GM12878 (cell line): Measurements from ENCODE around the gene TTF2. TPM values are rescaled to one million over a fixed set of nuclear protein-coding genes. Genes with fewer than 3 reads are reported as not detected.

Source experiments
- CREM ChIP-seq: IDR thresholded peaks from 2 replicates; pipeline ENCODE4 v1.6.1; 2014; ENCODE audit warnings: antibody characterized with exemption, low read depth
- HDGF ChIP-seq: fragments of 450-650 bp; IDR thresholded peaks from 2 replicates; pipeline ENCODE4 v1.6.1; 2016; ENCODE audit warnings: antibody characterized with exemption
- MTA2 ChIP-seq: fragments of 450-650 bp; IDR thresholded peaks from 2 replicates; pipeline ENCODE4 v1.6.1; 2016; ENCODE audit warnings: low read depth, mild to moderate bottlenecking, moderate library complexity
- PAX8 ChIP-seq: fragments of 450-650 bp; IDR thresholded peaks from 2 replicates; pipeline ENCODE4 v1.6.1; 2017; ENCODE audit warnings: mild to moderate bottlenecking, moderate library complexity
- PBX3 ChIP-seq: IDR thresholded peaks from 2 replicates; pipeline ENCODE4 v1.6.1; 2011; ENCODE audit warnings: mild to moderate bottlenecking, low read depth, low read length, moderate library complexity; ENCODE audit not compliant: insufficient replicate concordance
- SUZ12 ChIP-seq: fragments of 200-600 bp; sonication (generic); IDR thresholded peaks from one replicate; pipeline ENCODE4 v1.6.1; 2018; ENCODE audit warnings: antibody characterized with exemption, mild to moderate bottlenecking; ENCODE audit not compliant: unreplicated experiment
- YY1 ChIP-seq: IDR thresholded peaks from 2 replicates; pipeline ENCODE4 v1.6.1; 2011; ENCODE audit warnings: low read depth, mild to moderate bottlenecking, low read length
- ZBTB4 ChIP-seq: fragments of 450-650 bp; formaldehyde crosslinking; IDR thresholded peaks from 2 replicates; pipeline ENCODE4 v1.4.0; 2022; ENCODE audit warnings: mild to moderate bottlenecking, moderate library complexity
- polyA plus RNA-seq, 11 experiments: library from polyadenylated mRNA; depleted of rRNA in 4 of 11; unstranded in 6 of 11; stranded (reverse) in 5 of 11; fragments of >200 nt; fragmentation: Nextera tagmentation in 4 of 11; fragmentation: Illumina TruSeq in 1 of 11; extraction: Ambion mirVana in 4 of 11; extraction: Trizol in 1 of 11; gene quantifications; 1 replicate in 1 of 11; 2 replicates in 10 of 11; pipeline versions ENCODE4 v1.2.1 to v1.2.3, GENCODE V29; 2011 to 2016; ENCODE audit warnings: inconsistent platforms in 2 of 11, missing spikeins in 2 of 11, low read depth in 1 of 11
- total RNA-seq, 4 experiments: library from RNA; depleted of rRNA in 3 of 4; stranded (reverse); fragments of >200 nt in 3 of 4; fragmentation: Illumina TruSeq in 1 of 4; extraction: Trizol in 1 of 4; gene quantifications; 2 replicates each; pipeline versions ENCODE4 v1.2.1 to v1.2.3, GENCODE V29; 2013 to 2021

The TTF2 gene
- total and polyA plus RNA-seq, 10 of the 15 experiments (the other 5 are each of a cell fraction or from before 2014, with no cell fraction given), result 17.7 to 134 (median 78.2) TPM

- TF ChIP-seq ZBTB4 (CRISPR knock-in tag) (no peak), PAX8 (no peak), HDGF (no peak), MTA2 (no peak), SUZ12 (no peak), YY1 (no peak), PBX3 (no peak), CREM (no peak)
Measured at GRCh38 chr1:117110774-117111173, 50.6 kb downstream of the TTF2 start (continued).
